BJ (cell line): ENCODE results near the gene SLC43A2. TPM values are rescaled to one million over a fixed set of nuclear protein-coding genes. Genes with fewer than 3 reads are reported as not detected.
"Not testable (repeated sequence)": the region's sequence is repeated elsewhere in the genome, so short reads cannot be mapped to it uniquely, and the experiment has no call there.

ENCODE experiments used
- CTCF ChIA-PET: fragments of 350-600 bp; formaldehyde crosslinking; extraction: SDS; loops from one replicate; lab custom pipeline; 2021; ENCODE audit warnings: antibody characterized with exemption, inconsistent platforms; lab: Yijun Ruan, JAX
- POLR2A ChIA-PET: fragments of 300-600 bp; sonication (Branson Sonifier 250); formaldehyde crosslinking; extraction: SDS; loops from one replicate; lab custom pipeline; 2021; ENCODE audit warnings: antibody characterized with exemption; lab: Charles Lee
- DNase-seq: peaks from one replicate; pipeline ENCODE4 v3.0.0-alpha.2; 2011; ENCODE audit warnings: low read depth
- H3K27me3 ChIP-seq: 2 replicates; pipeline ENCODE4 v1.6.0; 2011; ENCODE audit warnings: low read length; ENCODE audit not compliant: control insufficient read depth, insufficient read depth
- H3K36me3 ChIP-seq: 2 replicates; pipeline ENCODE4 v1.5.1; 2011; ENCODE audit warnings: low read length; ENCODE audit not compliant: control insufficient read depth, insufficient read depth
- H3K4me3 ChIP-seq: 2 replicates; pipeline ENCODE4 v1.5.1; 2011; ENCODE audit warnings: low read depth, mild to moderate bottlenecking, control low read depth, low read length
- CTCF ChIP-seq: IDR thresholded peaks from 2 replicates; pipeline ENCODE4 v1.5.1; 2011; ENCODE audit warnings: low read depth, mild to moderate bottlenecking, control low read depth, inconsistent platforms, low read length, moderate library complexity; ENCODE audit not compliant: insufficient read depth
- polyA plus RNA-seq: library from polyadenylated mRNA; depleted of rRNA; stranded (reverse); fragments of >200 nt; gene quantifications from 2 replicates; pipeline ENCODE4 v1.2.3, GENCODE V29; 2011

Gene SLC43A2
- polyA plus RNA-seq, 1 experiment: 8.9 TPM

GRCh38 chr17:1658100-1658499 lies 29.5 kb upstream of the SLC43A2 start:
- peaks cover 63% of the 10 kb centered on the region for H3K36me3 ChIP-seq
- TF ChIP-seq CTCF: no peak
- DNase-seq: no peak
- H3K27me3 ChIP-seq: no peaks in the 10 kb centered on the region
- POLR2A ChIA-PET: no interaction called here
- CTCF ChIA-PET: interaction anchor here (1.5 to 3.9 kb wide), 3 partner anchors 9 to 64 kb away, joined by 4 to 18 read pairs (median 8); partner anchors contain the start of gene RILP
- H3K4me3 ChIP-seq: no peak overlapping the region

DNA sequence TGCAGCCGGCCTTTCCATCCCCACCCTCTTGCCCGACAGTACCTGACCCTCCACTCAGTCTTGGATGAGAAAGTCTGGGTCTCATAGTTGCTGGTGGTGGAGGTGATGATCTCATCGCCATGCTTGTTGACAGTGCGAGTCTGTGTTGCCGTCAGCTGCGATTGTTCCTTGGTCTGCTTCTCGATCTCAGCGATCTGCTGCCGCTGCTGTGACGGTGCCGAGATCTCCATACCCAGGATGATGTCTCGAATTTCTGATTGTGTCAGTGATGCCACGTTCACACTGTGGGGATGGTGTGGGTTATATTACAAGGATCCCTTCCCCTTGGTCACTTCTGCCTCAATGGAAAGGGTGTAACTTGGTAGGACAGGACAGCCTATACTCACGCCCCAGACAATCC lies 25.1 kb upstream of the SLC43A2 start:
- no peak overlapping the region for H3K4me3 ChIP-seq
- DNase-seq: no peak
- CTCF ChIA-PET: interaction anchor here (2.4 kb wide), 1 partner anchor 15 kb away, joined by 9 read pairs; no protein-coding TSS in a partner anchor
- POLR2A ChIA-PET: no interaction called here
- H3K27me3 ChIP-seq: no peaks in the 10 kb centered on the region
- H3K36me3 ChIP-seq: peaks cover 55% of the 10 kb centered on the region
- TF ChIP-seq CTCF: no peak

DNA sequence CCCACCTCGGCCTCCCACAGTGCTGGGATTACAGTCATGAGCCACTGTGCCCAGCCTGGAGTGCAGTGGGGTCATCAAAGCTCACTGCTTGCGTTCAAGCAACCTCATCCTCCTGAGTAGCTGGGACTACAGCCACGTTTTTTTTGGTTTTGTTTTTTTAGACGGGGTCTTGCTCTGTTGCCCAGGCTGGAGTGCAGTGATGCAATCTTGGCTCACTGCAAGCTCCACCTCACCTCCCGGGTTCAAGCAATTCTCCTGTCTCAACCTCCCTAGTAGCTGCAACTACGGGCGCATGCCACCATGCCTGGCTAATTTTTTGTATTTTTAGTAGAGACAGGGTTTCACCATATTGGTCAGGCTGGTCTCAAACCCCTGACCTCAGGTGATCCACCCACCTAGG lies 24.2 kb upstream of the SLC43A2 start:
- H3K27me3 ChIP-seq, POLR2A ChIA-PET, DNase-seq, H3K4me3 ChIP-seq: not testable (repeated sequence)
- CTCF ChIA-PET: interaction anchor here (1.1 to 2.4 kb wide), 3 partner anchors 8 to 79 kb away, joined by 3 to 9 read pairs (median 7); no protein-coding TSS in a partner anchor
- H3K36me3 ChIP-seq: peaks cover 47% of the 10 kb centered on the region

GRCh38 chr17:1651559-1651844 lies 22.9 kb upstream of the SLC43A2 start:
- CTCF ChIA-PET: interaction anchor here (0.9 to 2.4 kb wide), 4 partner anchors 9 to 77 kb away, joined by 3 to 9 read pairs (median 6); no protein-coding TSS in a partner anchor
- no peak overlapping the region for H3K4me3 ChIP-seq
- no peak for DNase-seq
- POLR2A ChIA-PET: no interaction called here
- H3K27me3 ChIP-seq: no peaks in the 10 kb centered on the region
- peaks cover 43% of the 10 kb centered on the region for H3K36me3 ChIP-seq
- no peak for TF ChIP-seq CTCF

- no peaks in the 10 kb centered on the region for H3K27me3 ChIP-seq
- ChIA-PET POLR2A (no interaction called here), CTCF (interaction anchor here (0.9 to 3.2 kb wide), 6 partner anchors 9 to 77 kb away, joined by 3 to 18 read pairs (median 5); no protein-coding TSS in a partner anchor)
- no peak overlapping the region for H3K4me3 ChIP-seq
- no peak for DNase-seq
- peaks cover 41% of the 10 kb centered on the region for H3K36me3 ChIP-seq
- no peak for TF ChIP-seq CTCF
Observed at GRCh38 chr17:1650731-1651558, 22.3 kb upstream of the SLC43A2 start.
